Right atrium auricular region (tissue), 2 donors: ENCODE results near the gene EIF2D. TPM values are rescaled to one million over a fixed set of nuclear protein-coding genes. Genes with fewer than 3 reads are reported as not detected.

Experiments
- DNase-seq: peaks from one replicate; pipeline ENCODE4 v3.0.0-alpha.2; 2019; ENCODE audit warnings: low spot score
- H3K27ac ChIP-seq, 2 donors: fragments of 200-600 bp; sonication (generic); 1 replicate in 1 of 2; 2 replicates in 1 of 2; pipeline ENCODE4 v1.5.1; 2016 to 2019
- H3K27me3 ChIP-seq, 2 donors: fragments of 200-600 bp; sonication (generic); one replicate each; pipeline versions ENCODE4 v1.5.1 to v1.6.0; 2017 to 2019
- H3K36me3 ChIP-seq: fragments of 200-600 bp; sonication (generic); one replicate; pipeline ENCODE4 v1.5.1; 2016
- H3K4me1 ChIP-seq, 2 donors: fragments of 200-600 bp; sonication (generic); one replicate each; pipeline versions ENCODE4 v1.5.1 to v1.6.0; 2017 to 2019
- H3K4me3 ChIP-seq, 2 donors: fragments of 200-600 bp; sonication (generic); 1 replicate in 1 of 2; 2 replicates in 1 of 2; pipeline ENCODE4 v1.5.1; 2017 to 2019; ENCODE audit warnings: mild to moderate bottlenecking in 1 of 2, moderate library complexity in 1 of 2
- H3K9me3 ChIP-seq, 2 donors: fragments of 200-600 bp; sonication (generic); one replicate each; pipeline ENCODE4 v1.5.1; 2019
- CTCF ChIP-seq, 2 donors: fragments of 200-600 bp; sonication (generic); IDR thresholded peaks; one replicate each; pipeline ENCODE4 v1.5.1; 2019; ENCODE audit warnings: antibody characterized with exemption in 2 of 2
- total RNA-seq, 2 donors: library from RNA; depleted of rRNA; stranded (reverse); fragments of >200 nt; gene quantifications; one replicate each; pipeline ENCODE4 v1.1.0, GENCODE V29; 2016

Gene EIF2D
- total RNA-seq, 2 donors from 2014 or later: 21.7 to 30.4 TPM

- Histone ChIP-seq H3K36me3 (peaks cover 95% of the 10 kb centered on the region), H3K4me1 (no peaks in the 10 kb centered on the region), H3K27ac (no peak overlapping the region), H3K4me3 (no peak overlapping the region), H3K9me3 (no peaks in the 10 kb centered on the region), H3K27me3 (no peaks in the 10 kb centered on the region)
- TF ChIP-seq CTCF (IDR thresholded peaks at IDR 0.05): no peak
- no peak for DNase-seq
Measured at GRCh38 chr1:206595581-206596318, 16.5 kb downstream of the EIF2D start.

- Histone ChIP-seq H3K36me3 (peaks cover 83% of the 10 kb centered on the region), H3K27ac (no peak overlapping the region), H3K4me3 (no peak overlapping the region), H3K27me3 (no peaks in the 10 kb centered on the region), H3K4me1 (no peaks in the 10 kb centered on the region), H3K9me3 (no peaks in the 10 kb centered on the region)
- TF ChIP-seq CTCF (IDR thresholded peaks at IDR 0.05): no peak
- no peak for DNase-seq
Measured at GRCh38 chr1:206593351-206593925, 18.8 kb downstream of the EIF2D start.

GRCh38 chr1:206591696-206592095 lies 20.6 kb downstream of the EIF2D start:
- Histone ChIP-seq H3K9me3 (no peaks in the 10 kb centered on the region), H3K4me1 (no peaks in the 10 kb centered on the region), H3K27me3 (no peaks in the 10 kb centered on the region), H3K36me3 (peaks cover 88% of the 10 kb centered on the region), H3K4me3 (no peak overlapping the region), H3K27ac (no peak overlapping the region)
- DNase-seq: no peak
- TF ChIP-seq CTCF (IDR thresholded peaks at IDR 0.05): no peak

- Histone ChIP-seq H3K27me3 (no peaks in the 10 kb centered on the region), H3K4me1 (no peaks in the 10 kb centered on the region), H3K27ac (no peak overlapping the region), H3K36me3 (peaks cover 88% of the 10 kb centered on the region), H3K9me3 (no peaks in the 10 kb centered on the region), H3K4me3 (no peak overlapping the region)
- TF ChIP-seq CTCF (IDR thresholded peaks at IDR 0.05): no peak
- DNase-seq: no peak
Measured at GRCh38 chr1:206591226-206591625, 21.0 kb downstream of the EIF2D start.

GRCh38 chr1:206590025-206590758 lies 22.1 kb downstream of the EIF2D start:
- no peak overlapping the region for H3K27ac ChIP-seq
- TF ChIP-seq CTCF (IDR thresholded peaks at IDR 0.05): peak in 1 of 2 donors; percentile 19
- H3K36me3 ChIP-seq: peaks cover 79% of the 10 kb centered on the region
- no peaks in the 10 kb centered on the region for H3K27me3 ChIP-seq
- H3K4me3 ChIP-seq: no peak overlapping the region
- DNase-seq: no peak
- no peaks in the 10 kb centered on the region for H3K9me3 ChIP-seq
- H3K4me1 ChIP-seq: no peaks in the 10 kb centered on the region
